Measurements from ENCODE around the gene POLR2F.

- TF ChIP-seq MYBL2 (CRISPR knock-in tag; IDR thresholded peaks at IDR 0.05) (no peak), CTCF (IDR thresholded peaks at IDR 0.05) (no peak), MAX (CRISPR knock-in tag; IDR thresholded peaks at IDR 0.05) (no peak), FOXP4 (CRISPR knock-in tag; IDR thresholded peaks at IDR 0.05) (no peak), E2F1 (CRISPR knock-in tag; IDR thresholded peaks at IDR 0.05) (no peak), ATF2 (CRISPR knock-in tag; IDR thresholded peaks at IDR 0.05; ENCODE audit: borderline replicate concordance, low read depth) (no peak), ESRRA (CRISPR knock-in tag; IDR thresholded peaks at IDR 0.05; ENCODE audit: borderline replicate concordance) (no peak), ZNF138 (CRISPR knock-in tag; conservative IDR thresholded peaks at IDR 0.05) (no peak), ZNF232 (CRISPR knock-in tag; IDR thresholded peaks at IDR 0.05) (no peak)
These were observed 5.8 kb downstream of the POLR2F start for GRCh38 chr22:37959231-37959825.

All from WTC11 (cell line).